HCT116 (cell line): ENCODE data around the gene NAA16. TPM values are rescaled to one million over a fixed set of nuclear protein-coding genes. Genes with fewer than 3 reads are reported as not detected.

Source experiments
- ATAC-seq: fragments of 200-7000 bp; cut with Tn5 transposase; 2 replicates; pipeline ENCODE4 v1.9.1; 2020; ENCODE audit warnings: mild to moderate bottlenecking, moderate library complexity
- BruUV-seq: library from RNA; stranded (reverse); fragments of 400-500 nt; replicated peaks from 2 replicates; lab custom pipeline; 2021; lab: Mats Ljungman, UMichigan
- CTCF ChIA-PET: fragments of 300-600 bp; sonication (Branson Sonifier 250); formaldehyde crosslinking; loops from one replicate; lab custom pipeline; 2021; ENCODE audit warnings: antibody characterized with exemption; lab: Charles Lee
- POLR2A ChIA-PET: fragments of 300-600, 350-600 bp; sonication (Branson Sonifier 250); formaldehyde crosslinking; loops from one replicate; lab custom pipeline; 2021; ENCODE audit warnings: antibody characterized with exemption; lab: Charles Lee
- RAD21 ChIA-PET, 2 experiments: fragments of 300-600 bp; sonication (Branson Sonifier 250); formaldehyde crosslinking; loops; one replicate each; lab custom pipeline; 2023; ENCODE audit warnings: low total read pairs in 2 of 2; ENCODE audit not compliant: uncharacterized antibody in 2 of 2, unreplicated experiment in 2 of 2, low non-redundant PET in 1 of 2; lab: Charles Lee
- DNase-seq: peaks from one replicate; pipeline ENCODE4 v3.0.0-alpha.2; 2010; ENCODE audit warnings: low read depth, low spot score
- H2AFZ ChIP-seq: fragments of 200-600 bp; shearing (Covaris generic), sonication (generic); 2 replicates; pipeline ENCODE4 v1.6.1; 2017; ENCODE audit warnings: low read depth, mixed run types, mixed read lengths, antibody characterized with exemption, low read length; ENCODE audit not compliant: poor library complexity, severe bottlenecking
- H3K27ac ChIP-seq: 2 replicates; pipeline ENCODE4 v1.5.1; 2012; ENCODE audit warnings: low read depth, low read length
- H3K27me3 ChIP-seq: fragments of 200-600 bp; sonication (generic); 2 replicates; pipeline ENCODE4 v1.6.1; 2016; ENCODE audit warnings: mixed run types, low read length, mixed read lengths; ENCODE audit not compliant: insufficient read depth
- H3K36me3 ChIP-seq, 2 experiments: fragments of 200-500 bp in 1 of 2; fragments of 200-600 bp in 1 of 2; sonication (Bioruptor generic) in 1 of 2; sonication (generic) in 1 of 2; 2 replicates each; pipeline versions ENCODE4 v1.5.1 to v1.6.1; 2014 to 2016; ENCODE audit warnings: low read length in 2 of 2, inconsistent platforms in 1 of 2, mixed read lengths in 1 of 2, mixed run types in 1 of 2; ENCODE audit not compliant: insufficient read depth in 2 of 2, control insufficient read depth in 1 of 2
- H3K4me1 ChIP-seq, 2 experiments: fragments of 200-600 bp in 1 of 2; sonication (generic) in 1 of 2; 2 replicates each; pipeline versions ENCODE4 v1.5.1 to v1.6.1; 2012 to 2017; ENCODE audit warnings: low read length in 2 of 2, inconsistent platforms in 1 of 2, mild to moderate bottlenecking in 1 of 2, mixed read lengths in 1 of 2, mixed run types in 1 of 2, moderate library complexity in 1 of 2; ENCODE audit not compliant: insufficient read depth in 2 of 2, control insufficient read depth in 1 of 2
- H3K4me2 ChIP-seq: fragments of 200-600 bp; sonication (generic); 2 replicates; pipeline ENCODE4 v1.6.1; 2017; ENCODE audit warnings: mixed run types, low read length, mixed read lengths
- H3K4me3 ChIP-seq, 2 experiments: fragments of 200-600 bp in 1 of 2; sonication (generic) in 1 of 2; replicated peaks in 1 of 2; 2 replicates each; pipeline ENCODE4 v1.5.1; 2011 to 2016; ENCODE audit warnings: low read length in 2 of 2, control low read depth in 1 of 2, low read depth in 1 of 2, mild to moderate bottlenecking in 1 of 2, mixed read lengths in 1 of 2, mixed run types in 1 of 2
- H3K79me2 ChIP-seq: fragments of 200-600 bp; sonication (generic); 2 replicates; pipeline ENCODE4 v1.6.1; 2017; ENCODE audit warnings: mild to moderate bottlenecking, mixed run types, low read length, moderate library complexity, mixed read lengths; ENCODE audit not compliant: insufficient read depth
- H3K9ac ChIP-seq: fragments of 200-600 bp; sonication (generic); 2 replicates; pipeline ENCODE4 v1.6.1; 2016; ENCODE audit warnings: low read length, mixed read lengths
- H3K9me2 ChIP-seq: fragments of 200-600 bp; sonication (generic), shearing (Covaris generic); 2 replicates; pipeline ENCODE4 v1.6.1; 2017; ENCODE audit warnings: mixed run types, mild to moderate bottlenecking, moderate library complexity; ENCODE audit not compliant: insufficient read depth
- H3K9me3 ChIP-seq, 2 experiments: fragments of 200-500 bp in 1 of 2; fragments of 200-600 bp in 1 of 2; sonication (Bioruptor generic) in 1 of 2; sonication (generic) in 1 of 2; 2 replicates each; pipeline ENCODE4 v1.6.1; 2014 to 2017; ENCODE audit warnings: low read length in 2 of 2, mixed read lengths in 2 of 2, inconsistent platforms in 1 of 2, low read depth in 1 of 2, mild to moderate bottlenecking in 1 of 2, mixed run types in 1 of 2, moderate library complexity in 1 of 2; ENCODE audit not compliant: control insufficient read depth in 1 of 2, insufficient read depth in 1 of 2
- H4K20me1 ChIP-seq: fragments of 200-600 bp; sonication (generic), shearing (Covaris generic); 2 replicates; pipeline ENCODE4 v1.6.1; 2017; ENCODE audit warnings: mixed run types, mild to moderate bottlenecking, moderate library complexity; ENCODE audit not compliant: insufficient read depth
- CEBPB ChIP-seq: IDR thresholded peaks from 2 replicates; pipeline ENCODE4 v1.6.1; 2012; ENCODE audit warnings: low read depth
- EGR1 ChIP-seq: IDR thresholded peaks from 2 replicates; pipeline ENCODE4 v1.6.1; 2012; ENCODE audit warnings: low read depth
- ELF1 ChIP-seq: IDR thresholded peaks from 2 replicates; pipeline ENCODE4 v1.6.1; 2012; ENCODE audit warnings: low read depth, borderline replicate concordance
- ZFX ChIP-seq: fragments of 450-650 bp; IDR thresholded peaks from 2 replicates; pipeline ENCODE4 v1.6.1; 2017
- intact Hi-C: fragments of 100-400 bp; cut with micrococcal nuclease; formaldehyde crosslinking; loops from 2 replicates; pipeline ENCODE4 v1.10.0; 2022
- total RNA-seq: library from RNA; stranded (reverse); gene quantifications from one replicate; pipeline ENCODE4 v1.2.1, GENCODE V29; 2021; ENCODE audit not compliant: unreplicated experiment
- TF ChIP-seq, protein P1 (sequence below): IDR thresholded peaks from 2 replicates; pipeline ENCODE4 v1.6.1; 2012
- TF ChIP-seq, protein P2 (sequence below), 3 experiments: fragments of 200-600 bp in 1 of 3; sonication (generic) in 1 of 3; IDR thresholded peaks in 2 of 3; conservative IDR thresholded peaks in 1 of 3; 2 replicates each; pipeline ENCODE4 v1.5.1; 2012 to 2017; ENCODE audit warnings: low read depth in 2 of 3, low read length in 2 of 3, antibody characterized with exemption in 1 of 3, borderline replicate concordance in 1 of 3, control low read depth in 1 of 3, mild to moderate bottlenecking in 1 of 3, mixed read lengths in 1 of 3, mixed run types in 1 of 3, moderate library complexity in 1 of 3; ENCODE audit not compliant: insufficient read depth in 1 of 3

Gene NAA16
- total RNA-seq, 1 experiment from 2014 or later: 19.1 TPM

DNA sequence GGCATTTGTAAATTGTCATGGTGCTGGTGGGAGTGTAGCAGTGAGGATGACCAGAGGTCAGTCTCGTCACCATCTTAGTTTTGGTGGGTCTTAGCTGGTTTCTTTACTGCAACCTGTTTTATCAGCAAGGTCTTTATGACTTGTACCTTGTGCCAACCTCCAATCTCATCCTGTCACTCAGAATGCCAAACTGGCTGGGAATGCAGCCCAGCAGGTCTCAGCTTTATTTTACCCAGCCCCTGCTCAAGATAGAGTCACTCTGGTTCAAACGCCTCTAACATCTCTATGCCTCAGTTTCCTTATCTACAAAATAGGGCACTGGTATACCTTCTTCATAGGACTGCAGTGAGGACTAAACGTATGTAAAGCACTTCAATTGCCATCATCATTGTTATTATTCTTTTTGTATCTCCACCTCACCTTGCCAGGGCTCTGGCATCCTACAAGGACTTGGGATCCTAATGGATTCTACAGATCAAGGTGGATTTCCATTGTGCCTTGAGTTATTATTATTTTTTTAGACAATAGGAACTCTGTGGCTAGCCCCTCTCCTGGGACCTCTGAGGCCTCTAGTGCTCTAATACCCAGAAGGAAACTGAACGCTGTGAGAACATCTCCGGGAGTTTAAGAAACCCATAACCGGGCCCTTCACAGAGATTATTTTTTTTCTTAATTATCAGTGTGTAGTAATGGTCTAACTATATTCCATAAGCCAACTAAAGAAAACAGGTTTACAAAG, 77.2 kb downstream of the NAA16 start:
- ChIA-PET POLR2A (no interaction called here), RAD21 (no interaction called here)

DNA sequence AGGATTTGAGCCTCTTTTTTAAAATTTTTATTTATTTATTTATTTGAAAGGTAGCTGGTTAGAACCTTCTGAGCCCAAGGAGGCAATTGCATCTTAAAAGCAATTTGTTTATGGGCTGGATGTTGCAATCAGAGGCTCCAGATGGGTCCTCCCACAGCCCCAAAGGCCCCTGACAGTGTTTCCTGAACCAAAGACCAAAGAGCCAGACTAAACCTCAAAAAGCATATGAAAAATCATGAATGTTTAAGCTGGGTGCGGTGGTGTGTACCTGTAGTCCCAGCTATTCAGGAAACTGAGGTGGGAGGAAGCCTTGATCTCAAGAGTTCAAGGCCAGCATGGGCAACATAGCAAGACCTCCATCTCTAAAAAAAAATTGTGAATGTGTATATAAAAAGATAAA, 78.5 kb downstream of the NAA16 start:
- intact Hi-C loops: loop anchor here (10.0 kb wide), 1 partner anchor 725 kb away; no protein-coding TSS in a partner anchor
- H3K36me3 ChIP-seq: no peaks in the 10 kb centered on the region
- ATAC-seq (no peak), DNase-seq (no peak)
- no peaks in the 10 kb centered on the region for H3K4me1 ChIP-seq
- H3K27ac ChIP-seq: no peak overlapping the region
- H3K79me2 ChIP-seq: no peaks in the 10 kb centered on the region
- H3K9ac ChIP-seq: no peak overlapping the region
- RAD21 ChIA-PET: no interaction called here
- H3K9me3 ChIP-seq: no peaks in the 10 kb centered on the region
- H4K20me1 ChIP-seq: no peaks in the 10 kb centered on the region
- H3K4me2 ChIP-seq: no peak overlapping the region
- CTCF ChIA-PET: no interaction called here
- H2AFZ ChIP-seq: no peak overlapping the region
- no TSS peak for BruUV-seq
- no peaks in the 10 kb centered on the region for H3K9me2 ChIP-seq
- no peak overlapping the region for H3K4me3 ChIP-seq
- TF ChIP-seq, protein P1, sequence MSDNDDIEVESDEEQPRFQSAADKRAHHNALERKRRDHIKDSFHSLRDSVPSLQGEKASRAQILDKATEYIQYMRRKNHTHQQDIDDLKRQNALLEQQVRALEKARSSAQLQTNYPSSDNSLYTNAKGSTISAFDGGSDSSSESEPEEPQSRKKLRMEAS: no peak
- TF ChIP-seq CEBPB (no peak), ELF1 (no peak)
- TF ChIP-seq, protein P2, sequence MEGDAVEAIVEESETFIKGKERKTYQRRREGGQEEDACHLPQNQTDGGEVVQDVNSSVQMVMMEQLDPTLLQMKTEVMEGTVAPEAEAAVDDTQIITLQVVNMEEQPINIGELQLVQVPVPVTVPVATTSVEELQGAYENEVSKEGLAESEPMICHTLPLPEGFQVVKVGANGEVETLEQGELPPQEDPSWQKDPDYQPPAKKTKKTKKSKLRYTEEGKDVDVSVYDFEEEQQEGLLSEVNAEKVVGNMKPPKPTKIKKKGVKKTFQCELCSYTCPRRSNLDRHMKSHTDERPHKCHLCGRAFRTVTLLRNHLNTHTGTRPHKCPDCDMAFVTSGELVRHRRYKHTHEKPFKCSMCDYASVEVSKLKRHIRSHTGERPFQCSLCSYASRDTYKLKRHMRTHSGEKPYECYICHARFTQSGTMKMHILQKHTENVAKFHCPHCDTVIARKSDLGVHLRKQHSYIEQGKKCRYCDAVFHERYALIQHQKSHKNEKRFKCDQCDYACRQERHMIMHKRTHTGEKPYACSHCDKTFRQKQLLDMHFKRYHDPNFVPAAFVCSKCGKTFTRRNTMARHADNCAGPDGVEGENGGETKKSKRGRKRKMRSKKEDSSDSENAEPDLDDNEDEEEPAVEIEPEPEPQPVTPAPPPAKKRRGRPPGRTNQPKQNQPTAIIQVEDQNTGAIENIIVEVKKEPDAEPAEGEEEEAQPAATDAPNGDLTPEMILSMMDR (IDR thresholded peaks at IDR 0.05 in 2 of 3, conservative IDR thresholded peaks at IDR 0.05 in 1 of 3; ENCODE audit: borderline replicate concordance in 1 of 3, insufficient read depth in 1 of 3, low read depth in 2 of 3, low read length in 2 of 3): no peak
- no peaks in the 10 kb centered on the region for H3K27me3 ChIP-seq
- POLR2A ChIA-PET: no interaction called here

More for the DNA sequence above, 77.2 kb downstream of the NAA16 start:
- no peak for TF ChIP-seq ZFX
- no peak for TF ChIP-seq EGR1
- Histone ChIP-seq H3K9me3 (no peaks in the 10 kb centered on the region), H3K27ac (no peak overlapping the region), H3K4me1 (no peaks in the 10 kb centered on the region), H3K27me3 (no peaks in the 10 kb centered on the region), H3K4me2 (no peak overlapping the region), H3K36me3 (no peaks in the 10 kb centered on the region), H3K9ac (no peak overlapping the region), H2AFZ (no peak overlapping the region), H3K79me2 (no peaks in the 10 kb centered on the region), H3K9me2 (no peaks in the 10 kb centered on the region), H3K4me3 (no peak overlapping the region), H4K20me1 (no peaks in the 10 kb centered on the region)
- intact Hi-C loops: loop anchor here (10.0 kb wide), 1 partner anchor 726 kb away; no protein-coding TSS in a partner anchor
- CTCF ChIA-PET: interaction anchor here (0.8 kb wide), 1 partner anchor 722 kb away, joined by 3 read pairs; no protein-coding TSS in a partner anchor
- no TSS peak for BruUV-seq
- DNase-seq (no peak), ATAC-seq (no peak)
